Measurements from ENCODE around the gene ORM2.

Gene ORM2

DNA sequence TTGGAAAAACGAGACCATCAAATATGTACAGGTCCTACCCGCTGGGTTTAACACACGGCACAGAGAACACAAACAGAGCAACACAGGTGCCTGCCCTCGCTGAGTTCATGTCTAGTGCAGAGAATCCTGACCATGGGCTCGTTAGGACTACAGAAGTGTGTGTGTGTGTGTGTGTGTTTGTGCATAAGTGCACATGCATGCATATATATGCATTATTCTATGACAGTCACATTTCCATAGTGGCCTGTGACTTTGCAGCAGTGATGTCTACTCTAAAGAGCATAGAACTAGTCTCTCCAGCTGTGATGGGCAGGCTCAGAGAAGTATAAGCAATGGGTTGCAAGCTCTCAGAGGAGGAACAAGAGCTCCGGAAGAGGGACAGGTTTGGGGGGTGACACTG is 27.7 kb downstream of the ORM2 start:
- Histone ChIP-seq H3K9me3 (ENCODE audit: control insufficient read depth, insufficient read depth, low read depth, low read length) (no peaks in the 10 kb centered on the region), H3K9ac (ENCODE audit: low read length) (no peak overlapping the region), H3K4me3 (ENCODE audit: low read depth, low read length) (no peak overlapping the region), H3K27me3 (ENCODE audit: control insufficient read depth, insufficient read depth, low read length) (no peaks in the 10 kb centered on the region), H3K27ac (ENCODE audit: low read depth, low read length) (no peak overlapping the region), H3K36me3 (ENCODE audit: control insufficient read depth, insufficient read depth, low read length) (peaks cover 71% of the 10 kb centered on the region), H3K4me1 (ENCODE audit: control insufficient read depth, insufficient read depth, low read length) (no peaks in the 10 kb centered on the region)

DNA sequence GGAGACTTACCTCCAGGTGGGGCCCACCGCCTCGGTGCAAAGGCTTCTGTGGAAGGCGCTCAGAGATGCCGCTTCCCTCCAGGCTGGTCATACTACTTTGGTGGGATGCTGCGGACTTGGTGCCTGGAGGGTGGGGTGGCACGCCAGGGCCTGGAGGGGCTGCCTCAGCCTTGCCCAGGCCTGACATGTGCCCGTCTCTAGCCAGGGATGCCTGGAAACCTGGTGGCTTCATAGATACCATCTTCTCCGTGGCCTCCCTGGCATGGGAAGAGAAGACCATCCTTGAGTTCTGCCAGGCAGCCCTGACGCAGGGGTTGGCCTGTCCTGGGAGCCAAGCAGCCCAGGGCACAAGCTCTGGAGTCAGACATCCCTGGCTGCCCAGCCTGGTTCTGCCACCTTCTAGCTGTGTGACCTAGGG is 28.3 kb downstream of the ORM2 start:
- H3K9ac ChIP-seq (ENCODE audit: low read length): no peak overlapping the region
- H3K27me3 ChIP-seq (ENCODE audit: control insufficient read depth, insufficient read depth, low read length): no peaks in the 10 kb centered on the region
- no peaks in the 10 kb centered on the region for H3K9me3 ChIP-seq (ENCODE audit: control insufficient read depth, insufficient read depth, low read depth, low read length)
- no peaks in the 10 kb centered on the region for H3K4me1 ChIP-seq (ENCODE audit: control insufficient read depth, insufficient read depth, low read length)
- H3K4me3 ChIP-seq (ENCODE audit: low read depth, low read length): no peak overlapping the region
- H3K27ac ChIP-seq (ENCODE audit: low read depth, low read length): no peak overlapping the region
- H3K36me3 ChIP-seq (ENCODE audit: control insufficient read depth, insufficient read depth, low read length): peaks cover 76% of the 10 kb centered on the region

DNA sequence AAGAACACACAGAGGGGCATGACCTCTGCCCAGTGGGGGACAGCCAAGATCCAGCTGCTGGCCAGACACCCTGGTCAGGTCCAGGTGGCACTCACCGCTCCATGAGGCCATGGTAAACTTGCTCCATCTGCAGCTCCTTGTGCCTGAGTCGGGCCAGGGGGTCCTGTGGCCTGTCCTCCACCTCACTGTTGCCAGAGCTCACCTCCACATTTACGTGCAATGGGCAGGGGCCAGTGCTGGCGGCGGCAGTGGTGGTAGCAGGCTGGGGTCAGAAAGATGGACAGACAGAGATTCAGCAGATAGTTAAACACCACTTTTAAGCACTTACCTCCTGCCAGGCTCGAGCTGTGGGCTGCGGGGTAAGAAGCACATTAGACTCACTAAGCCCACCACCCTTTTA is 30.1 kb downstream of the ORM2 start:
- peaks cover 90% of the 10 kb centered on the region for H3K36me3 ChIP-seq (ENCODE audit: control insufficient read depth, insufficient read depth, low read length)

DNA sequence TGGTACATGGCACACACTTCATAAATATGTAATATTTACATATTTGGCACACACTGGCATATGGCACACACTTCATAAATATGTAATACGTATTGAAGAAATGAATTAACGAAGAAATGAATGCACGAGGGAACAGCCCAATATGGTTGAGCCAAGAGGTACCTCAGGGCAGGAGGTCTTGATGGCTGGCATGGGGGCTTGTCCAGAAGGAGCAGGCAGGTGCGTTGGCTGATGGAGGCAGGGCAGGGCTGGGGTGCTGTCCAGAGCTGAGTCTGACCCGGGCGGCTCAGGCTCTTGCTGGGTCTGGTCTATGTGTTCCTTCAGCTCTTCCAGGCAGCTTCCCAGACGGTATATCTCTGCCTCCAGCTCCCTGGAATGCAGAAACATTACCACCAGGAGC is 31.9 kb downstream of the ORM2 start:
- H3K27ac ChIP-seq (ENCODE audit: low read depth, low read length): no peak overlapping the region

More for the DNA sequence above, 30.1 kb downstream of the ORM2 start:
- Histone ChIP-seq H3K4me1 (ENCODE audit: control insufficient read depth, insufficient read depth, low read length) (no peaks in the 10 kb centered on the region), H3K9ac (ENCODE audit: low read length) (no peak overlapping the region), H3K27me3 (ENCODE audit: control insufficient read depth, insufficient read depth, low read length) (no peaks in the 10 kb centered on the region), H3K27ac (ENCODE audit: low read depth, low read length) (no peak overlapping the region), H3K9me3 (ENCODE audit: control insufficient read depth, insufficient read depth, low read depth, low read length) (no peaks in the 10 kb centered on the region), H3K4me3 (ENCODE audit: low read depth, low read length) (no peak overlapping the region)

DNA sequence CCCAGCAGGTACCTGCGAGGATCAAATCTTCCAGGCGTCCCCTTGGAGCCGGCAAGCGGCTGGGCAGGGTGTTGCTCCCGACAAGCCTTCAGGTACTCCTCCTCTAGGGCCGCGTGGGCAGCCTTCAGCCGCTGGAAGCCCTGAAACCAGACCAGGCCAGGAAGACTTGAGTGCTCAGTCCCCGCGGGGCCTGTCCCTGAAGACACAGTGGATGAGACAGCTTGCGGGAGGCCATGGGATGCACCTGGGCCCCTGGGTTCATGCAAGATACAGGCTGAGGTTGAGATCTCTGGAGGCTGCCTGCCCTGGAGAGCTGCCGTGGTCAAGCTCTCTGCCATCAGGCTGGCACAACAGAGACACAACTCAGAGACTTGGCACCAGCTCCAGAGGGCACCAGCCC is 32.7 kb downstream of the ORM2 start:
- peaks cover 77% of the 10 kb centered on the region for H3K36me3 ChIP-seq (ENCODE audit: control insufficient read depth, insufficient read depth, low read length)
- H3K27me3 ChIP-seq (ENCODE audit: control insufficient read depth, insufficient read depth, low read length): no peaks in the 10 kb centered on the region
- H3K4me3 ChIP-seq (ENCODE audit: low read depth, low read length): no peak overlapping the region
- no peaks in the 10 kb centered on the region for H3K9me3 ChIP-seq (ENCODE audit: control insufficient read depth, insufficient read depth, low read depth, low read length)
- H3K27ac ChIP-seq (ENCODE audit: low read depth, low read length): no peak overlapping the region
- no peaks in the 10 kb centered on the region; the same call in 1 of the 2 replicates for H3K4me1 ChIP-seq (ENCODE audit: control insufficient read depth, insufficient read depth, low read length)
- no peak overlapping the region for H3K9ac ChIP-seq (ENCODE audit: low read length)

More for the DNA sequence above, 31.9 kb downstream of the ORM2 start:
- no peaks in the 10 kb centered on the region for H3K4me1 ChIP-seq (ENCODE audit: control insufficient read depth, insufficient read depth, low read length)
- no peaks in the 10 kb centered on the region for H3K9me3 ChIP-seq (ENCODE audit: control insufficient read depth, insufficient read depth, low read depth, low read length)
- H3K9ac ChIP-seq (ENCODE audit: low read length): no peak overlapping the region
- peaks cover 83% of the 10 kb centered on the region for H3K36me3 ChIP-seq (ENCODE audit: control insufficient read depth, insufficient read depth, low read length)
- no peak overlapping the region for H3K4me3 ChIP-seq (ENCODE audit: low read depth, low read length)
- no peaks in the 10 kb centered on the region for H3K27me3 ChIP-seq (ENCODE audit: control insufficient read depth, insufficient read depth, low read length)

DNA sequence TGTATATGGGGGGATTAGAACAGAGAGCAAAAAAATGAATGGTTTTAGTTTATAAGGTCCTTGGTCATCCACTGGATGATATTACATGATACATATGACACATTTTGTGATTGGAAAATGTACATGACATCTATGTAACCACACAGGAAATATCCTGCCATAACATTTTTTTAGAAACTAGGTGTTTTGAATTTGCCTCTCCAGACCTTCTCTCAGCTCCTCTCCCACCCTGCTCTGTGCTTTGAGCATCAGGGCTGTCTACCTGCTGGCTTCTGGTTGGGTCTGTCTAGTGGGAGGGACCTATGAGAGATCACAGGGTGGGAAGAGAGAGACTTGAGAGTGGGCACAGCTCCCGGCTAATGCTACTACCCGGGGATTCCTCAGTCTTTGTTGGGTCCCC is 33.8 kb downstream of the ORM2 start:
- H3K9me3 ChIP-seq (ENCODE audit: control insufficient read depth, insufficient read depth, low read depth, low read length): no peaks in the 10 kb centered on the region
- peaks cover 77% of the 10 kb centered on the region for H3K36me3 ChIP-seq (ENCODE audit: control insufficient read depth, insufficient read depth, low read length)
- H3K4me1 ChIP-seq (ENCODE audit: control insufficient read depth, insufficient read depth, low read length): no peaks in the 10 kb centered on the region; the same call in 1 of the 2 replicates
- no peaks in the 10 kb centered on the region for H3K27me3 ChIP-seq (ENCODE audit: control insufficient read depth, insufficient read depth, low read length)
- H3K4me3 ChIP-seq (ENCODE audit: low read depth, low read length): no peak overlapping the region
- no peak overlapping the region for H3K27ac ChIP-seq (ENCODE audit: low read depth, low read length)
- no peak overlapping the region for H3K9ac ChIP-seq (ENCODE audit: low read length)

GRCh38 chr9:114364134-114365041 is 34.7 kb downstream of the ORM2 start:
- H3K27ac ChIP-seq (ENCODE audit: low read depth, low read length): no peak overlapping the region
- peaks cover 3% of the 10 kb centered on the region; the same call in 1 of the 2 replicates for H3K4me1 ChIP-seq (ENCODE audit: control insufficient read depth, insufficient read depth, low read length)
- peaks cover 72% of the 10 kb centered on the region for H3K36me3 ChIP-seq (ENCODE audit: control insufficient read depth, insufficient read depth, low read length)
- no peak overlapping the region for H3K4me3 ChIP-seq (ENCODE audit: low read depth, low read length)
- no peak overlapping the region for H3K9ac ChIP-seq (ENCODE audit: low read length)
- H3K27me3 ChIP-seq (ENCODE audit: control insufficient read depth, insufficient read depth, low read length): no peaks in the 10 kb centered on the region
- H3K9me3 ChIP-seq (ENCODE audit: control insufficient read depth, insufficient read depth, low read depth, low read length): no peaks in the 10 kb centered on the region

- H3K4me1 ChIP-seq (ENCODE audit: control insufficient read depth, insufficient read depth, low read length): peaks cover 12% of the 10 kb centered on the region
- H3K27me3 ChIP-seq (ENCODE audit: control insufficient read depth, insufficient read depth, low read length): no peaks in the 10 kb centered on the region
- H3K9me3 ChIP-seq (ENCODE audit: control insufficient read depth, insufficient read depth, low read depth, low read length): no peaks in the 10 kb centered on the region
- H3K36me3 ChIP-seq (ENCODE audit: control insufficient read depth, insufficient read depth, low read length): peaks cover 64% of the 10 kb centered on the region
- H3K9ac ChIP-seq (ENCODE audit: low read length): no peak overlapping the region
- H3K4me3 ChIP-seq (ENCODE audit: low read depth, low read length): no peak overlapping the region
- no peak overlapping the region for H3K27ac ChIP-seq (ENCODE audit: low read depth, low read length)
Observed at GRCh38 chr9:114365194-114365593, 35.5 kb downstream of the ORM2 start.

- peaks cover 51% of the 10 kb centered on the region for H3K36me3 ChIP-seq (ENCODE audit: control insufficient read depth, insufficient read depth, low read length)
- H3K9me3 ChIP-seq (ENCODE audit: control insufficient read depth, insufficient read depth, low read depth, low read length): no peaks in the 10 kb centered on the region
- peaks cover 21% of the 10 kb centered on the region for H3K4me1 ChIP-seq (ENCODE audit: control insufficient read depth, insufficient read depth, low read length)
- no peaks in the 10 kb centered on the region for H3K27me3 ChIP-seq (ENCODE audit: control insufficient read depth, insufficient read depth, low read length)
- no peak overlapping the region for H3K4me3 ChIP-seq (ENCODE audit: low read depth, low read length)
- no peak overlapping the region for H3K27ac ChIP-seq (ENCODE audit: low read depth, low read length)
- no peak overlapping the region for H3K9ac ChIP-seq (ENCODE audit: low read length)
Observed at GRCh38 chr9:114366334-114367128, 36.9 kb downstream of the ORM2 start.

DNA sequence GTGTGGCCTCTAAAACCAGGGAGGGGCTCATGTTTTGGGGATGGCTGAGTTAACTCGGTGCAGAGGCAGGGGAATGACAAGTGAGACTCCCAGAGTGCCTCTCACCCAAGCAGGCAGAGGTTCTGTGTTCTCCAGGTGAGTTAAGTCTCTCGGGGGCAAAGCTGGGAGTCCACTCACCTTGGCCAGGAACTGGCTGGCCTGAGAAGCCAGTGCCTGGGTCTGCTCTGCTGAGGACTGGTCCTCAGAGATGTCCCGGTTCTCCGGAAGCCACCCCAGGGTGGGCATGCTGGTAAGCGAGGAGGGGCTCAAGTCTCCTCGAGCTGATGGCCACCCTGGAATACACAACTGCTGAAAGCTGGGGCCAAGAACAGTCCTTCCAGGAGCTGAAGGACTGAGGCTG is 37.7 kb downstream of the ORM2 start:
- peaks cover 29% of the 10 kb centered on the region for H3K4me1 ChIP-seq (ENCODE audit: control insufficient read depth, insufficient read depth, low read length)
- H3K4me3 ChIP-seq (ENCODE audit: low read depth, low read length): no peak overlapping the region
- no peaks in the 10 kb centered on the region for H3K27me3 ChIP-seq (ENCODE audit: control insufficient read depth, insufficient read depth, low read length)
- H3K9ac ChIP-seq (ENCODE audit: low read length): no peak overlapping the region
- H3K9me3 ChIP-seq (ENCODE audit: control insufficient read depth, insufficient read depth, low read depth, low read length): no peaks in the 10 kb centered on the region
- no peak overlapping the region for H3K27ac ChIP-seq (ENCODE audit: low read depth, low read length)
- H3K36me3 ChIP-seq (ENCODE audit: control insufficient read depth, insufficient read depth, low read length): peaks cover 43% of the 10 kb centered on the region
